ENCODE data around the gene PAN2. TPM values are rescaled to one million over a fixed set of nuclear protein-coding genes. Genes with fewer than 3 reads are reported as not detected.
A peak's percentile ranks its signal among the peaks of the same experiment; 100 is the strongest.
"Not testable (repeated sequence)": the region's sequence is repeated elsewhere in the genome, so short reads cannot be mapped to it uniquely, and the experiment has no call there.

PAN2 gene
- polyA plus RNA-seq, 1 donor: 45.1 TPM

- DNase-seq (ENCODE audit: low read depth): not testable (repeated sequence)
Observed at GRCh38 chr12:56347255-56347654, 13.5 kb upstream of the PAN2 start.

GRCh38 chr12:56346675-56347074 is 12.9 kb upstream of the PAN2 start:
- no peak for DNase-seq (ENCODE audit: low read depth)

GRCh38 chr12:56342290-56342689 is 8.5 kb upstream of the PAN2 start:
- DNase-seq (ENCODE audit: low read depth): not testable (repeated sequence)

GRCh38 chr12:56341616-56342015 is 7.8 kb upstream of the PAN2 start:
- no peak for DNase-seq (ENCODE audit: low read depth)

GRCh38 chr12:56339158-56339422 is 5.3 kb upstream of the PAN2 start:
- DNase-seq (ENCODE audit: low read depth): no peak

GRCh38 chr12:56338308-56339157 is 4.7 kb upstream of the PAN2 start, which contains the start of gene IL23A:
Gene IL23A, plus strand, starts transcription at chr12:56338884. Its CDS starts 161 bp downstream, at chr12:56339045.
- no peak for DNase-seq (ENCODE audit: low read depth)

- DNase-seq (ENCODE audit: low read depth): no peak
Observed at GRCh38 chr12:56337753-56338251, 4.0 kb upstream of the PAN2 start.

- no peak for DNase-seq (ENCODE audit: low read depth)
Observed at GRCh38 chr12:56336361-56337167, 2.8 kb upstream of the PAN2 start.

GRCh38 chr12:56335527-56335926 is 1.7 kb upstream of the PAN2 start:
- DNase-seq (ENCODE audit: low read depth): not testable (repeated sequence)

- DNase-seq (ENCODE audit: low read depth): no peak
Observed at GRCh38 chr12:56334490-56334793, 642 bp upstream of the PAN2 start.

- no peak for DNase-seq (ENCODE audit: low read depth)
Observed at GRCh38 chr12:56333197-56333678, 562 bp downstream of the PAN2 start.

- DNase-seq (ENCODE audit: low read depth): no peak
Observed at GRCh38 chr12:56332512-56333196, 1.1 kb downstream of the PAN2 start.

- no peak for DNase-seq (ENCODE audit: low read depth)
Observed at GRCh38 chr12:56330936-56331490, 2.8 kb downstream of the PAN2 start.

GRCh38 chr12:56326533-56326932 is 7.3 kb downstream of the PAN2 start:
- no peak for DNase-seq (ENCODE audit: low read depth)

GRCh38 chr12:56326126-56326525 is 7.7 kb downstream of the PAN2 start:
- no peak for DNase-seq (ENCODE audit: low read depth)

GRCh38 chr12:56324206-56324605 is 9.6 kb downstream of the PAN2 start:
- DNase-seq (ENCODE audit: low read depth): no peak

GRCh38 chr12:56321610-56322009 is 12.2 kb downstream of the PAN2 start:
- DNase-seq (ENCODE audit: low read depth): not testable (repeated sequence)

GRCh38 chr12:56321027-56321426 is 12.8 kb downstream of the PAN2 start:
- DNase-seq (ENCODE audit: low read depth): no peak

GRCh38 chr12:56317675-56318074 is 16.1 kb downstream of the PAN2 start:
- no peak for DNase-seq (ENCODE audit: low read depth)

GRCh38 chr12:56315622-56316473 is 18.0 kb downstream of the PAN2 start, which contains the start of gene CNPY2:
Gene CNPY2, minus strand, starts transcription at chr12:56315988. Its CDS starts 771 bp downstream, at chr12:56315217.
- DNase-seq (ENCODE audit: low read depth): peak; percentile 89

GRCh38 chr12:56315249-56315621 is 18.6 kb downstream of the PAN2 start:
- DNase-seq (ENCODE audit: low read depth): no peak
